OCI-LY3 (cell line): Measurements from ENCODE around the gene KLHL18.

ENCODE experiments used
- EZH2phosphoT487 ChIP-seq: fragments of 200-600 bp; shearing (Covaris generic); IDR thresholded peaks from 2 replicates; pipeline ENCODE4 v1.6.1; 2018; ENCODE audit warnings: antibody characterized with exemption, mixed run types, low read depth
- TF ChIP-seq, protein P1 (sequence below): fragments of 200-600, 300-600 bp; sonication (generic); IDR thresholded peaks from 2 replicates; pipeline ENCODE4 v1.5.1; 2014; ENCODE audit warnings: antibody characterized with exemption, low read length, low read depth

GRCh38 chr3:47283591-47284364 is 1.0 kb downstream of the KLHL18 start:
- TF ChIP-seq, protein P1, sequence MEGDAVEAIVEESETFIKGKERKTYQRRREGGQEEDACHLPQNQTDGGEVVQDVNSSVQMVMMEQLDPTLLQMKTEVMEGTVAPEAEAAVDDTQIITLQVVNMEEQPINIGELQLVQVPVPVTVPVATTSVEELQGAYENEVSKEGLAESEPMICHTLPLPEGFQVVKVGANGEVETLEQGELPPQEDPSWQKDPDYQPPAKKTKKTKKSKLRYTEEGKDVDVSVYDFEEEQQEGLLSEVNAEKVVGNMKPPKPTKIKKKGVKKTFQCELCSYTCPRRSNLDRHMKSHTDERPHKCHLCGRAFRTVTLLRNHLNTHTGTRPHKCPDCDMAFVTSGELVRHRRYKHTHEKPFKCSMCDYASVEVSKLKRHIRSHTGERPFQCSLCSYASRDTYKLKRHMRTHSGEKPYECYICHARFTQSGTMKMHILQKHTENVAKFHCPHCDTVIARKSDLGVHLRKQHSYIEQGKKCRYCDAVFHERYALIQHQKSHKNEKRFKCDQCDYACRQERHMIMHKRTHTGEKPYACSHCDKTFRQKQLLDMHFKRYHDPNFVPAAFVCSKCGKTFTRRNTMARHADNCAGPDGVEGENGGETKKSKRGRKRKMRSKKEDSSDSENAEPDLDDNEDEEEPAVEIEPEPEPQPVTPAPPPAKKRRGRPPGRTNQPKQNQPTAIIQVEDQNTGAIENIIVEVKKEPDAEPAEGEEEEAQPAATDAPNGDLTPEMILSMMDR = no peak
- TF ChIP-seq EZH2phosphoT487 = no peak
